Gastroesophageal sphincter (tissue), 4 donors: ENCODE data around the gene AGPAT4. TPM values are rescaled to one million over a fixed set of nuclear protein-coding genes. Genes with fewer than 3 reads are reported as not detected.

Experiments used
- ATAC-seq: fragments of 150-250 bp; one replicate; pipeline ENCODE4 v1.9.1; 2016; ENCODE audit warnings: mild to moderate bottlenecking, moderate library complexity
- H3K27ac ChIP-seq, 4 donors: fragments of 200-600 bp; sonication (generic) in 3 of 4; 1 replicate in 3 of 4; 2 replicates in 1 of 4; pipeline ENCODE4 v1.5.1; 2016 to 2019
- H3K27me3 ChIP-seq: fragments of 200-600 bp; sonication (generic); one replicate; pipeline ENCODE4 v1.5.1; 2019
- H3K36me3 ChIP-seq, 2 donors: fragments of 200-600 bp; sonication (generic); one replicate each; pipeline ENCODE4 v1.5.1; 2019; ENCODE audit warnings: control low read depth in 1 of 2
- H3K4me1 ChIP-seq, 3 donors: fragments of 200-600 bp; sonication (generic); 1 replicate in 2 of 3; 2 replicates in 1 of 3; pipeline ENCODE4 v1.5.1; 2016 to 2019; ENCODE audit warnings: control low read depth in 2 of 3
- H3K4me3 ChIP-seq, 2 donors: fragments of 200-600 bp; sonication (generic); one replicate each; pipeline ENCODE4 v1.5.1; 2019; ENCODE audit warnings: mild to moderate bottlenecking in 1 of 2, moderate library complexity in 1 of 2
- H3K9me3 ChIP-seq, 3 donors: fragments of 200-600 bp; sonication (generic); one replicate each; pipeline ENCODE4 v1.5.1; 2017 to 2019; ENCODE audit warnings: control low read depth in 2 of 3
- CTCF ChIP-seq, 4 experiments: fragments of 200-600 bp in 2 of 4; fragments of 450-650 bp in 2 of 4; sonication (generic) in 1 of 4; IDR thresholded peaks; one replicate each; pipeline ENCODE4 v1.5.1; 2017 to 2019; ENCODE audit warnings: antibody characterized with exemption in 4 of 4, mild to moderate bottlenecking in 2 of 4, moderate library complexity in 2 of 4
- EP300 ChIP-seq: sonication (generic); formaldehyde crosslinking; IDR thresholded peaks from one replicate; pipeline ENCODE4 v1.6.1; 2017; ENCODE audit warnings: antibody characterized with exemption, mild to moderate bottlenecking
- POLR2A ChIP-seq, 2 donors: fragments of 450-650 bp; IDR thresholded peaks; one replicate each; pipeline ENCODE4 v1.6.1; 2017; ENCODE audit warnings: antibody characterized with exemption in 2 of 2, mild to moderate bottlenecking in 2 of 2, moderate library complexity in 1 of 2
- POLR2AphosphoS5 ChIP-seq: sonication (generic); formaldehyde crosslinking; IDR thresholded peaks from one replicate; pipeline ENCODE4 v1.6.1; 2017; ENCODE audit warnings: antibody characterized with exemption
- WGBS, 2 donors: methylation state at CpG; one replicate each; pipeline ENCODE4 v1.1.5; 2018; ENCODE audit warnings: low coverage in 1 of 2; 5-methylcytosine and 5-hydroxymethylcytosine counted together
- total RNA-seq, 4 donors: library from RNA; depleted of rRNA; stranded (reverse); fragments of >200 nt; gene quantifications; one replicate each; pipeline ENCODE4 v1.1.0, GENCODE V29; 2016

AGPAT4 gene
- total RNA-seq, 4 donors from 2014 or later: 7.2 to 10.8 (median 9.1) TPM

GRCh38 chr6:161302949-161303348 lies 29.1 kb upstream of the AGPAT4 start:
- 76% methylated on average over 2 of the region's 6 CpGs; no CpG with 5 or more reads in 1 of the 2 donors for WGBS, 2 donors
- Histone ChIP-seq H3K27me3 (no peaks in the 10 kb centered on the region), H3K9me3 (no peaks in the 10 kb centered on the region), H3K4me1 (no peaks in the 10 kb centered on the region), H3K4me3 (no peak overlapping the region), H3K36me3 (no peaks in the 10 kb centered on the region), H3K27ac (no peak overlapping the region)
- TF ChIP-seq POLR2AphosphoS5: no peak
- TF ChIP-seq CTCF (IDR thresholded peaks at IDR 0.05): no peak
- no peak for TF ChIP-seq EP300
- no peak for TF ChIP-seq POLR2A (IDR thresholded peaks at IDR 0.05)
- no peak for ATAC-seq

- TF ChIP-seq CTCF (IDR thresholded peaks at IDR 0.05) (no peak), POLR2A (IDR thresholded peaks at IDR 0.05) (no peak), EP300 (no peak), POLR2AphosphoS5 (no peak)
- peak; percentile 62 for ATAC-seq
- H3K27ac ChIP-seq: no peak overlapping the region
- no peaks in the 10 kb centered on the region for H3K27me3 ChIP-seq
- no peaks in the 10 kb centered on the region for H3K9me3 ChIP-seq
- H3K4me1 ChIP-seq: no peaks in the 10 kb centered on the region
- no peaks in the 10 kb centered on the region for H3K36me3 ChIP-seq
- no peak overlapping the region for H3K4me3 ChIP-seq
- WGBS, 2 donors: 20 to 31% methylated on average over 1 to 2 of the region's 2 CpGs
Observed at GRCh38 chr6:161301338-161301737, 27.5 kb upstream of the AGPAT4 start.

GRCh38 chr6:161300823-161301222 lies 27.0 kb upstream of the AGPAT4 start:
- no peak for ATAC-seq
- TF ChIP-seq CTCF (IDR thresholded peaks at IDR 0.05) (no peak), EP300 (no peak), POLR2A (IDR thresholded peaks at IDR 0.05) (no peak), POLR2AphosphoS5 (no peak)

GRCh38 chr6:161299726-161300125 lies 25.9 kb upstream of the AGPAT4 start:
- TF ChIP-seq POLR2AphosphoS5 (no peak), POLR2A (IDR thresholded peaks at IDR 0.05) (no peak), CTCF (IDR thresholded peaks at IDR 0.05) (no peak), EP300 (no peak)
- Histone ChIP-seq H3K36me3 (no peaks in the 10 kb centered on the region), H3K9me3 (no peaks in the 10 kb centered on the region), H3K4me3 (no peak overlapping the region), H3K4me1 (no peaks in the 10 kb centered on the region), H3K27ac (no peak overlapping the region), H3K27me3 (no peaks in the 10 kb centered on the region)
- ATAC-seq: no peak
- 89 to 94% methylated on average over 4 of the region's 4 CpGs for WGBS, 2 donors

More at GRCh38 chr6:161300823-161301222, 27.0 kb upstream of the AGPAT4 start:
- H3K27ac ChIP-seq: no peak overlapping the region
- H3K36me3 ChIP-seq: no peaks in the 10 kb centered on the region
- no peaks in the 10 kb centered on the region for H3K27me3 ChIP-seq
- H3K4me3 ChIP-seq: no peak overlapping the region
- H3K4me1 ChIP-seq: no peaks in the 10 kb centered on the region
- no peaks in the 10 kb centered on the region for H3K9me3 ChIP-seq

- TF ChIP-seq POLR2AphosphoS5: no peak
- TF ChIP-seq POLR2A (IDR thresholded peaks at IDR 0.05): no peak
- TF ChIP-seq EP300: no peak
- TF ChIP-seq CTCF (IDR thresholded peaks at IDR 0.05): no peak
- no peaks in the 10 kb centered on the region for H3K27me3 ChIP-seq
- H3K4me1 ChIP-seq: no peaks in the 10 kb centered on the region
- H3K36me3 ChIP-seq: no peaks in the 10 kb centered on the region
- no peak overlapping the region for H3K4me3 ChIP-seq
- ATAC-seq: no peak
- WGBS, 2 donors: 55 to 56% methylated on average over 1 of the region's 1 CpG
- H3K9me3 ChIP-seq: no peaks in the 10 kb centered on the region
- no peak overlapping the region for H3K27ac ChIP-seq
Observed at GRCh38 chr6:161295784-161296183, 21.9 kb upstream of the AGPAT4 start.
